GM11168 (cell line): ENCODE measurements around the gene BRD1.

ENCODE experiments used
- in situ Hi-C: fragments of 300-500 bp; cut with MboI; formaldehyde crosslinking; loops from one replicate; pipeline ENCODE4 v1.12.0; 2022; ENCODE audit warnings: low sequenced_read_pairs; ENCODE audit not compliant: unreplicated experiment

Gene BRD1

DNA sequence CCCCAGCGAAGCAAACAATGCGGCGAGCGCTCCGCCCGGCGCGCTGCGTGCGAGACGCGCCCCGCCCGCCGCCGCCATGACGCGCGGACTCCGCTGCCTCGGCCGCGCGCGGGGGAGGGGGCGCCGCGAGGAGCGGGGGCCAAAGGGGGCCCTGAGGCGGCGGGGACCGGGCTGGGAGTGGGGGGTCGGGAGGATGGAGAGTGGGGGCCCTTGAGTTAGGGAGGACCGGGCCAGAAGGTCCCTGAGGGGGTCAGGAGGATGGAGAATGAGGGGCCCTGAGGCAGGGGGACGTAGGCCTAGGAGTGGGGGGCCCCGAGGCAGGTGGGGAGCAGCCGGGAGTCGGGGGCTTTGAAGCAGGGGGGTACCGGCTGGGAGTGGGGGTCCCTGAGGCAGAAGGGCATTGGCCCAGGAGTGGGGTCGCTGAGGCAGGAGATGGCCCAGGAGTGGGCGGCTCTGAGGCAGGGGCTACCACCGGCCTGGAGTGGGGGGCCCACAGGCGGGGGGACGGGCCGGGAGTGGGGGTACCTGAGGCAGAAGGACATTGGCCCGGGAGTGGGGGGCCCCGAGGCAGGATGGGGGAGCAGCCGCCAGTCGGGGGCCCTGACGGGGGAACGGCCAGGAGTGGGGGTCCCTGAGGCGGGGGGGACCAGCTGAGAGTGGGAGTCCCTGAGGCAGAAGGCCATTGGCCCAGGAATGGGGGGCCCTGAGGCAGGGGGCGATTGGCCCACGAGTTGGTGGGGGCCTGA is at the start of gene BRD1:
BRD1 (minus strand) TSS at position 21 of the 746 bp plus-strand sequence. CDS start 3,556 bp downstream, outside the sequence.
- in situ Hi-C loops: no loop called here

DNA sequence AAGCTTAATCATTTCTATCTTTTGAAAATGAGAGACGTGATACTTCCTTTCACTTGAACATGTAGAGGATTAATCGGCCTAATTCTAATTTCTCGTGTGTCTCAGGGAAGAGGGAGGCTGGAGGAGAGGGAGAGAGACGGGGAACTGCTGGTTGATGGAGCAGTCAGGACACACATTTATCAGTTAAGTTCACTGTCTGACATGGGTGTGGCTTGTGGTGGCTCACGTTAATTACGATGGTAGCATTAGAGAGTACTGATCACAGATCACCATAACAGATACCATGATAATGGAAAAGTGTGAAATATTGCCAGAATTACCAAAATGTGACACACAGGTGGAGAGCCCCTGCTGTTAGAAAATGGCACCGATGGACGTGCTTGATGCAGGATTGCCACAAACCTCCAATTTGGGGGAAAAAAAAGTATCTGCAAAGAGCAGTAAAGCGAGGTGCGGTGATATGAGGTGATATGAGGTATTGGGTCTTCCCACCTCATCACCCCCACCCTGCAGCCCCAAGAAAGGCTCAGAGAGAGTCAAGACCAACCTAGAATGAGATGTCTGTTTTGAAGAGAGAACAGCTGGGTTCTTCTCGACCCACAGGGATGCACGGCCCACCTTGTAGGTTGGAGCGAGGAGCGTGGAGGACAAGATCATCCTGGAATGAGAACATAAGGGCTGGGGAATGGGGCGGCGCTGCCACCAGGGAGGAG is 45.7 kb upstream of the BRD1 start:
- in situ Hi-C loops: no loop called here

DNA sequence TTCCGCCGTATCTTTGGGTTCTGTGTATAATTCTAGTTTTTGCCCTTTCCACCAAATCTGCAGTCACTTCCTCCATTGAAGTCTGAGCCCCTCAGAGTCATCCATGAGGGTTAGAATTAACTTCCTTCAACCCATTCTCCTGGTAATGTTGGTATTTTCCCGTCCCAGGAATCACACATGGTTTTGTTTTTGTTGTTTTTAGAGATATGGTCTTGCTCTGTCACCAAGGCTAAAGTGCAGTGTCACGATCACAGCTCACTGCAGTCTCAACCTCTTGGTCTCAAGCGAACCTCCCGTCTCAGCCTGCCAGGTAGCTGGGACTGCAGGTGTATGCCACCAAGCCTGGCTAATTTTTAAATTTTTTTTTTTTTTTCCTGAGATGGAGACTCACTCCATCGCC is 44.7 kb upstream of the BRD1 start:
- in situ Hi-C loops: no loop called here

GRCh38 chr22:49871482-49871881 is 43.8 kb upstream of the BRD1 start:
- in situ Hi-C loops: no loop called here

- in situ Hi-C loops: no loop called here
These were observed 42.4 kb upstream of the BRD1 start for GRCh38 chr22:49869845-49870712.

GRCh38 chr22:49869086-49869830 is 41.6 kb upstream of the BRD1 start:
- in situ Hi-C loops: no loop called here

GRCh38 chr22:49867303-49868265 is 39.9 kb upstream of the BRD1 start:
- in situ Hi-C loops: no loop called here

- in situ Hi-C loops: no loop called here
These were observed 39.0 kb upstream of the BRD1 start for GRCh38 chr22:49866646-49867045.

- in situ Hi-C loops: no loop called here
These were observed 38.5 kb upstream of the BRD1 start for GRCh38 chr22:49866134-49866533.

- in situ Hi-C loops: no loop called here
These were observed 37.5 kb upstream of the BRD1 start for GRCh38 chr22:49865156-49865555.

GRCh38 chr22:49863931-49864330 is 36.3 kb upstream of the BRD1 start:
- in situ Hi-C loops: no loop called here

- in situ Hi-C loops: no loop called here
These were observed 34.8 kb upstream of the BRD1 start for GRCh38 chr22:49862496-49862776.

DNA sequence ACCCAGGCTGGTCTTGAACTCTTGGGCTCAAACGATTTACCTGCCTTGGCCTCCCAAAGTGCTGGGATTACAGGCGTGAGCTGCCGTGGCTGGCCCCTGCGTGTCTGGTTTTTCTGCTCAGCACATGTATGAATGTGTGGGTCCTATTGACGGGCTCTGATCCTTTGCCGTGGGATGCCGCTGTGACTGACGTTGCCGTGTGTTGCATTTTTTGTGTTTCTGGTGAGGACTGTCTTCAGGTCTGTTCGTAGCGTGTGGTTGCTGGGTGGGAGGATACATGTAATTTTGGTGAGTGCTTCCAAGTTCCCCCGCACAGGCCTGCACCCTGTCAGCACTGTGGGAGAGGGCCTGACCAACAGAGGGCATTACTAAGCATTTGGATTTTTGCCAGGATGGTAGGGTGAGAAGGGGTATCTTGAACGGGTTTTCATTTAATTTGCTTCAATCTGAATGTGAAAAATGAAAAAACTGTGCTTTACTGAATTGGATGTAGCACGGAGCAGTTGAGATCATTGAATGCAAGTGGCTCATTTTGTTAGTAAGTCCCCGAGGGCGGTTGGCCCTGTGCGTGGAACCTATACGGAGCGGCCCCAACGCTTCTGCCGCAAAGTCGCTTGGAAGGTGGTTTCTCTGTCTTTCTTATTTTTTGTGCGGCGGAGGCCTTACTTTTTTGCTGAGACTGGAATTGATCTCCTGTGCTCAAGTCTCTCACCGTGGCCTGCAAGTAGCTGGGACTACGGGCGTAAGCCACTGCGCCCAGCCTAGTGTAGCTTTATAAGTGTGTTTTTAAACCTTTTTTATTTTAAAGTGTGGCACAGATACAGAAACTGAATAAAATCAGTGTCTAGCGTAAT is 34.2 kb upstream of the BRD1 start:
- in situ Hi-C loops: no loop called here

- in situ Hi-C loops: no loop called here
These were observed 31.2 kb upstream of the BRD1 start for GRCh38 chr22:49858827-49859226.

DNA sequence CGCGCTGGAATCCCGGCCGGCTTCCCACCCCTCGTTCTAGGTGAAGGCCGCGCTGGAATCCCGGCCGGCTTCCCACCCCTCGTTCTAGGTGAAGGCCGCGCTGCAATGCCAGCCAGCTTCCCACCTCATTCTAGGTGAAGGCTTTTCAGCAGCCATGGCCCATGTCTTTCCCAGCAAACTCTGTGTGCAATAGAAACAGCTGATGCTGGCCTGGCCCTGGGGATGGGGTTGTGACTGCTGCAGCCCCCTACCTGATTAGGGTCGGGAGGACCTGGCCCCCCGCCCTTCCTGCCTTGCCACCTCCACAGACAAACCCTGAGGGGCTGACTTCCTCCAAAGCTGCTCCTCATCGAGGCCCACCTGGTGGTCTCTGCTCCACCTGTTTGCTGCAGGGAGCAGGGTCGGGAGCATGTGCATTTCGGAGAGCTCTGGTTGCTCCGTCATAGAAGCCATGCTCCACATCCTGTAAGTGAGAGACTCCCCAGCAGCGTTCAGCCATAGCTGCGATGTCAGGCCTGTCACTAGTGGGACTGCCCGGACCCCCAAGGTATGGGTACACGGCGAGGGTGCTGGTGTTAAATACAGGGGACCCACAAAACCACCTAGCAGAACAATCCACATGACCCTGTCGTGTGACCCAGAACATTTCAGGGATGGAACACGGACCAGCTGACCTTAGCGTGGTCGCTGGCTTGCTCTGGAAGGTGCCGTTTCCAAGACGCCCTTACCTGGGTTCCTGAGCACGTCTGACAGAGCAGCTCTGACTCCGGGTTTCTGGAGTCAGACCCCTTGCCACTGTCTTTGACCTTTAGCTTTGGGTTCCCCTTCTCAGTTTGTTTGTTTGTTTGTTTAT is 29.3 kb upstream of the BRD1 start:
- in situ Hi-C loops: no loop called here

- in situ Hi-C loops: no loop called here
These were observed 28.7 kb upstream of the BRD1 start for GRCh38 chr22:49856343-49856742.

GRCh38 chr22:49855251-49855911 is 27.7 kb upstream of the BRD1 start:
- in situ Hi-C loops: no loop called here
